KBM-7 (cell line): ENCODE data around the gene COL4A1.

Experiments used
- DNase-seq: peaks from one replicate; pipeline ENCODE4 v3.0.0-alpha.2; 2015
- in situ Hi-C: fragments of 300-500 bp; cut with MboI; formaldehyde crosslinking; loops from 2 replicates; pipeline ENCODE4 v1.14.3; 2020; ENCODE audit warnings: low sequenced_read_pairs, low pct_unique_long_range_greater_than_20kb, mixed read lengths

COL4A1 gene

DNA sequence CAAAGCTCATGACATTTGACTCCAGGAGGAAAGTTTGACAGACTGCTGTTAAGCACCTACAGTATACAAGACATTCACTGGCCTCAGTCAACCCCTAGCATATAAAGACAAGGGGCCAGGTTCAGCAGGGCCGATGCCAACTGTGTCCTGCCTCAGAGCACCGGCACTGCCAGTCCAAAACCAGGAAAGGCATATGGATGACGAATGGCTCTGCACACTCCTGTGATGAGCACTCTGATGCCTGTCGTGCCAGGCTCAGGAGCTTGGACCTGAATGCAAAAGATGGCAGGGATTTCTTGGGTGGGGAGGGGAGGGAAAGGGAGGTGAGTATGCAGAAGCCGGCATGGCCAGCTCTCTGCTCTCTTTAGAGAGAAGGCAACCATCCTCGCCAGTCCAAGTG is 38.9 kb downstream of the COL4A1 start:
- DNase-seq: no peak
- in situ Hi-C loops: no loop called here

DNA sequence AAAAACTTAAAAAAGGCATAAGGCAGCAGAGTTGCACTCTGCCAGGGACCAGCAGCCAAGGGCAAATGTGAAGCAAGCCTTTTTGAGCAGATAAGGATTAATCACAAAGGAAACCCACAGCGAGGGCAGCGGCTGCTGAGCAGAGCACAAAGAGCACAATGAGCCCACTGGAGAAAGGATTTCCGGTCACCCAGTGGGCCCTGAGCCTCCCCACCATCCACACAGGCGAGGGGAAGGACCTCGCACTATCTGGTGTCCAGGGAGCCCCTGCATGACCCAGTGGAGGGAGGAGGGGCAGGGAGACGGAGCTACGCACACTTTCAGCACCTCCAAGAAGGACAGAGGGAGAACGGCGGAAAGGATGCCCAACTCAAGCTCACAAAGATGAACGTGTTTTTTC is 40.0 kb downstream of the COL4A1 start:
- in situ Hi-C loops: no loop called here
- no peak for DNase-seq

DNA sequence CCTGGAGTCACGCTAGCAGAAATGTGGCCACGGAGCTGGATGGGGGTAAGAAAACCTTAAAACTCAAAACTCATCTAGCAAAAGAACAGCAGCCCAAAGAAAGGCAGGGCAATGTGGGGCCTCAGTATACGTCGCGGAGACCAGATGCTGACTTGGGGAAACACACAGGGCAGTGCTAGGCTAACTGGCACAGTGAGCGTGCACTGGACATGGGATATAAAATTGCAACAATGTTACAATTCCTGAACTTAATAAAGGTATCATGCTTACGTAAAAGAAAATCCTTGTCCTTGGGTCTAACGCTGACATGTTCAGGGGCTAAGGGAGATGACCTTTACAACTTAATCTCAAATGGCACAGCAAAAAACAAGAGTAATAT is 40.5 kb downstream of the COL4A1 start:
- DNase-seq: no peak
- in situ Hi-C loops: no loop called here

DNA sequence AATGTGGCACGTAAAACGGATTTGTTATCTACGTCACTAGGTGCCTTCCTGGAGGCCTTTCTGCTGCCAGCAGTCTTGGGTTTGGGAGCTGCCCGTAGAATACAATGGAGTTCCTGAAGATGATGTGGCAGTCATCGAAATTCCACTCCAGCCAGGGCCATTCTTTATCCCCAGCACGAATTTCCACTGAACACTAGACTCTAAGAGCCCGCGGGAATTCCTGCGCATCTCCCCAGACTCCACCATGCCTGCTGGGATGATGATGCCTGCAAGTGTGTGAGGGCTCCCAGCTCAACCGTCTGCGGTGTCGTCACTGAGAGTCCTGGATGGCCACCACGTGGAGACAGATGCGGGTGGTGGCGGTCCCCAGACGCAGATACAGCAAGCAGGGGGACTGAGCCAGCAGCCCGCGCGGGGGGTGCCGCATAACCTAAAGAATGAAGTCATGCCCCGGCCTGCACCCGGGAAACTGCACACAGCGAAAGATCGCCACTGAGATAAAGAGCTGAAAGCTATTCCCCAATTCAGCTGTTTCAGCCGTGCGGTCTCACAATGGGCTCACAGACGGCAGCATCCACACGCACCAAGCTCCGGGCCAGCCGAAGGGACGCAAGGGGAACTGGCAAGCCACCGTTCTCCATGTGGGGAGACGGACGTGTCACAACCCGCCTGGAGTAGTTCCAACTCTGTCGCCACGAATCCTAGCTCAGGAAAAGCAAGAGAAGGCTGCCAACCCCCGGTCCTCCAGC is 41.1 kb downstream of the COL4A1 start:
- no peak for DNase-seq
- in situ Hi-C loops: no loop called here

DNA sequence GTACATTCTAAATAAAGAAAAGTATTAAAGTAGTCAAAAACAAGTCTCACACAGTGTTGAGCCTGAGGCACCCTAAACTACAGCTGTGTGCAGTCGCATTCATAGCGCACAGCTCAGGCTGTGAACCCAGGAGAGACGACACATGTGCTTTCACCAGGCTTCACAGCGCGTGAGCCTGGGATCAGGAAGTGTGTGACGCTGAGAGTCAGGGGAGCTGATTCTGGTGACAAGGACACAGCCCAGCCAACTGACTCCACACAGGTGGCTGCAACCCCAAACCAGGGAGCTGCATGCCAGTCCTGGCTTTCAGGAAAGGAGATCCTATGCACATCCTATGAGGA is 41.6 kb downstream of the COL4A1 start:
- DNase-seq: no peak
- in situ Hi-C loops: no loop called here

DNA sequence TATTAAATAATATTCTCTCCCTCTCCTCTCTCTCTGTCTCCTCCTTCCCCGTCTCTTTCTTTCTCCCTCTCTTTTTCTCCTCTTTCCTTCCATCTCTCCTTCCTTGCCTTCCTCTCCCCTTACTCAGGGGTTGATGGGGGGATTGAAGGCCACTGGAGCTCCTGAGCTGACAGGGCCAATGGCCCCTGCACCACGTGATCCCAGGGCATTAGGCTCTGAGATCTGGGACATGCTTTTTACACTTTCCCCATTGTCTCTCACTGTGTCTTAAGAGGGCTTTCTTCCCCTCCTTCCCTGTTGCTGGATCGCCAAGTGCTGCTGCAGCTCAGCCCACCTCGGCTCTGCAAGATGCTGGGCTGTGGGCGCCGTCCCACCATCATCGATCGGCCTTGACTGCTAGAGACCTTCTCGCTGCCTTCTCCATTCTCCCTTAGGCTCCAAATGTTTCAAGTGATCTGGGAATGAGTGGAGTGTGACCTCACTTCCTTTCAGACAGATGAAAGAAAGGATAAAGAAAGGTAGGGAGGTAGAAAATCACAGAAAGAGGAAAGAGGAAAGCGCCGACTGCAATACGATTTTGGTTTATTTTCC is 42.2 kb downstream of the COL4A1 start:
- in situ Hi-C loops: no loop called here
- DNase-seq: no peak

DNA sequence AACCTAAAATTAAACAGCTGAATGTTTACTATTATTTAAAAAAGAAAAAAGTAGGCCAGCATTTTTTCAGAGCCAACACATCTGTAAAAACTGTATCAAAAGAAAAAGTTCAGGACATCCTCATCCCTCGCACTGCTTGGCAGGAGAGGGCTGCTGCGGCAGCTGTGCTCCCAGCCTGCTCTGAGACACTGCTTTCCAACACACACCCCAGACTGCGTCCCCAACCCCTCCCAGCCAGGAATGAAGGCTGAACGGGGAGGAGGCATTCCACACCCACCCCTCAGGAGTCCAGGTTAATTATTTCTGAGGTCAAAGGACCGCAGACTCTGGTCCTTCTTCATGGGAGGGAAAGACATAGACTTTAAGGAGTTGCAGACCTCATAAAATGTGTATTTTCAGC is 43.1 kb downstream of the COL4A1 start:
- in situ Hi-C loops: no loop called here
- no peak for DNase-seq

DNA sequence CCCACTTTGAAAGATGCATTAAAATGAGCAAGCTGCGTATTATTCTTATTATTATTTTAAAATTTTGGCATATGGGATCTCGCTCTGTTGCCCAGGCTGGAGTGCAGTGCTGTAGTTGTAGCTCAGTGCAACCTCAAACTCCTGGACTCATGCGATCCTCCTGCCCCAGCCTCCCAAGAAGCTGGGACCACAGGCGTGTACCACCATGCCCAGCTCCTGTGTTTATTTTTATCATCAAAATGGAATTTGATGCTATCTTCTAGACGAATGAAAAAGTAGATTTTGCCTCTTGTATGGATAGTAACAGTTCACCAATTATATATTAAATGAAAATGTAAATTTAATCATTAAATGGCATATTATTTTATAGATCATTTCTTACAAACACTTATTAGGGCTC is 43.6 kb downstream of the COL4A1 start:
- in situ Hi-C loops: no loop called here
- DNase-seq: no peak

DNA sequence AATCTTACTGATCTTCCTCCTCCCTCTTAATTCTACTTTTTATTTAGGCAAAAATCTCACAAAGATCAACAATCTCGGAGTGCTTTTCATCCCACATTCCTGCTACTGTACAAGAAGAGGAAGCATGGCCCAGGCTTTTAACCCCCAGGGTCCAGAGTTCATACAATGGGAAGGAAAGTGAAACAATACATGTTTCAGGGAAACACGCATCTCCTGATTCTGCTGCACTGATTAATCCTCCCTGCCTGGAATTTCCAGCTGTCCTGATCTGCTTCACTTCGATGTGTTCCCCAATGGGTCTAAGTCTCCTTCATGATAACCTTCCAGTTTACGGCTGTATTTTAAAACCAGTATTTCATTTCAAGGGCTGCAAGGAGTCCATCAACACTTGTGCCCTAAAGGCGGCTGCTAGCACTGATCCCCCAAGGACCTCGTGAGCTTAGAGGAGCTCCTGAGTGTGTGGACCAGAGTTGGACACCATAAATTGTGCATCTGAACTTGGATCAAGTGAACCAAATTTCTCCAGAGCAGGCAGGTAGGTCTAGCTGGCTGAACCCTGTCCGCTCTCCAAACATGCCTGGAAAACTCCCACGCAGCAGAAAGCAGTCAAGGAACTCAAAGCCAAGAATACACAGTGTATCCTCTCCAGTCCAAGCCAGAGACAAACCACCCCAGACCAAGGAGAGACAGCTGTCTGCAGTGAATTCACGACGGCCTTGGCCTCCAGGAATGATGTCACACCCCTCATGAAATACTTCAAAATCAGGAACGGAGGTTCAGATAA is 44.3 kb downstream of the COL4A1 start:
- in situ Hi-C loops: no loop called here
- DNase-seq: no peak

DNA sequence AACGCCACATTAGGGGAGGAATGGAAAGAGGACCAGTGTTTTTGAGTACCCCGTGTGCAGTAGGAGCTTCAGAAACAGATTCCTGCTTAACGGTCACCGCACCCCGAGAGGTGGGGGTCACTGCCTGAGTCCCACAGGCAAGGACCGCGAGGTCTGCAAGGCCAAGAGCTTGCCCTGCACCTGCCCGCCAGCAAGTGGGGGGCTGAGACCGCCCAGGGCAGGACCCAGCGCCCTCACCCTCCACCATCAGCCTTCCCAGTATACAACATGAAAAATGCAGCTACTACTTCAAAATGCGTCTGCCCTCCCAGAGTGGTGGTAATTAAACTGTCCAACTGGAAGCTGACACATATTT is 44.9 kb downstream of the COL4A1 start:
- in situ Hi-C loops: no loop called here
- DNase-seq: no peak

DNA sequence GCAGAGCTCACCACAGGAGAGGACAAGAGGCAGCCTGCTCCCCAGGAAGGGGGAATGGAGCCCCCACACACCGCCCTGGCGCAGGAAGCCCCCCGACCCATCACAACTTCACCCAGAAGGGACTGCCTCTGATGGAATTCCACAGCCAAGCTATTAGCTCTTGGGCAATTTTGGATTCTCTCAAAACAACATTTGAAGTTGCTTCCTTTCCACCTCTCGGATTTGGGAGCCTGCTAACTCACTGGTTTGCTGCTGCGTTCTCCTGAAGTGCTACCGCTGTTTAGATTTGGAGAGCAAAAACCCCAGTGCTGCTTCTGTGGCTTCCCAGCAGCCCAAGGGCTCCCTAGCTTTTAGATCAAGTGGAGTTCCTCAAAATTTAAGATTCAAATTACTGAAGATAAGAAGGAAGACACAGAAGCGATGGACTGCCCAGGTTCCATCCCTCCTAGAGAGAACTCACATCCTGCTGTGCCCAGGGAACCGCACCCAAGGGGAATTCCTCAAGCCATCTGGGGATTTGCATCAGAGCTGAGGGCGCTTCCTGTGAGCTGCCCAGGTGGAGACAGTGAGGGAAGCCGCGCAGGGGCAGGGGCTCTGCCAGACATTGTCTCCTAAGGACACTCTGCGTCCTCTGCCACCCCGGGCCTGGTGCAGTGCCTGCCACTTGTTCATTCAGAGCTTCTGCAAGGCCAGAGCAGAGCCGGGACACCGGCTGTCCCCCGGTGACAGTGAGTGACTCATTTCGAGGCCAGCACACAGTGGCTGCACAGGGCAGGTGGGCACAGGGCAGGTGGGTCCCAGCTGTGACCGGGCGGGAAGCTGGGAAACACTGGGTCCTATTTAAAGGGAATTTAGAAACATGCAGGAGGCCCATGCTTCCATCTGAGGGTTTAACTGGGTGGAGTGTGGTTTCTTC is 45.5 kb downstream of the COL4A1 start:
- DNase-seq: no peak
- in situ Hi-C loops: no loop called here

DNA sequence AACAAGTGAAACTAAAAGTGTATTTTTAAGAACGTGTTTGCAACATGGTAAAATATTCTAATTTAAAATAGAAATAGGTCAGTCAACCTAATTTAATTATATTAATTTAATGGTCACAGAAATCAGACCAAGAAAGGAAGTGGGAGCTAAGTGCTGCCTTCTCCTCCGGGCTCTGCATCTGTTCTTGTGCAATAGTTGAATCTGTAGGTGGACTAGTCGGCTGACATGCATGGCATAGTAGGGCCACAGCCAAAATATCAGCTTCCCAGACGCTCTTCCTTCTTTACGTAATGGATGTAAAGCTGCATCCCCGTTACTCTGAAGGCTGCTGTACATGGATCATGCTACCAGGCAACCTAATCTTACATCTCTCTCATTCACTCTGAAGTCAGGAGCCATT is 47.3 kb downstream of the COL4A1 start:
- in situ Hi-C loops: no loop called here
- no peak for DNase-seq

DNA sequence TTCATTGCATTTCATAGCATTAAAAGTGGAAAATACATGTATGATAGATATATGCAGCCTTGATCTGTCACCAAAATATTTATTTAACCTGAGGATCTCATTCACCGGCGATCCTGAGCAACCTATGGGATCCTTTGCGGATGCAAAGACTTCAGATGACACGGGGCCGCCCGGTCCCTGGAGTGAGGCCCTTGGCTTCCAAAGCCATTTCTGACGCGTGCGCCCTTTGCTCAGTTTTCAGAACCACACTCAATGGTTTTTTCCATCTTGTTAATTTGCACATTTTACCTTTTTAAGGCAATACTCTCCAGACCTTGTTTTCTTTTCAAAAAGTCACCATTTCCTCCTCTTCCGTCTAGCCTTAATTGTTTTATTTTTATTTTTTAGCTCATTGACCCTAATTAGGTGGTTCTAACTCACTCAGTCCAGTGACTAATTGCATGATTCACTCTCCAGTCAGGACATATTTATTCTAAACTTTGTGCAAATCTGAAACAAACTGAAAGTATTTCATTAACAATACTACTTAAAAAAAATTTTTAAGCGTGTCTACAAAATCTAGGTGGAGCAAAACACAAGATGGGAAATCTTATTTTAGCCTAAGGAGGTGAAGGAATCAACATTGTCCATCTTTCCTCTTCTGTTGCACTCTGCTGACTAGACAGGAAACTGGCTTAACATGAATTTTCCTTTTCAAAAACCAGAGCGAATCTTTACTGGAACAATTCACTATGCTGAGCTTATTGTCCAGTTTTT is 47.9 kb downstream of the COL4A1 start:
- no peak for DNase-seq
- in situ Hi-C loops: no loop called here

DNA sequence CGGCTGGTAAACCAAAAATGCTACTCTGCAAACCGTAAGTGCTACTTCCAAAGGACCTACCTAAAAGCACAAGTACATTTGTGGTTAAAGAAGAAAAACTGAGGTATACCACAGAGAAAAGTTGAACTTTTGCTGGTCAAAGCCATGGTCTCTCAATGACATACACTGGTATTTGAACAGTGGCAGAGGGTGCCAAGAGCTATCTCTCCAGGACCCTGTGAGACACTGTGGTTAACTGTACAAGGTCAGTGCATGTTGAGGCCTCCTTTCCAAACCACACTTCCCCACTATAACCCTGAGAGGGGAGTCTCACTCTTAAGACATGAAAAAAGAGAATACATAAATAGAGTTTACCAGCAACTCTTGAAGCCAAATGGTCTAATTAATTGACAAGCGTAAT is 49.5 kb downstream of the COL4A1 start:
- in situ Hi-C loops: no loop called here
- DNase-seq: no peak

DNA sequence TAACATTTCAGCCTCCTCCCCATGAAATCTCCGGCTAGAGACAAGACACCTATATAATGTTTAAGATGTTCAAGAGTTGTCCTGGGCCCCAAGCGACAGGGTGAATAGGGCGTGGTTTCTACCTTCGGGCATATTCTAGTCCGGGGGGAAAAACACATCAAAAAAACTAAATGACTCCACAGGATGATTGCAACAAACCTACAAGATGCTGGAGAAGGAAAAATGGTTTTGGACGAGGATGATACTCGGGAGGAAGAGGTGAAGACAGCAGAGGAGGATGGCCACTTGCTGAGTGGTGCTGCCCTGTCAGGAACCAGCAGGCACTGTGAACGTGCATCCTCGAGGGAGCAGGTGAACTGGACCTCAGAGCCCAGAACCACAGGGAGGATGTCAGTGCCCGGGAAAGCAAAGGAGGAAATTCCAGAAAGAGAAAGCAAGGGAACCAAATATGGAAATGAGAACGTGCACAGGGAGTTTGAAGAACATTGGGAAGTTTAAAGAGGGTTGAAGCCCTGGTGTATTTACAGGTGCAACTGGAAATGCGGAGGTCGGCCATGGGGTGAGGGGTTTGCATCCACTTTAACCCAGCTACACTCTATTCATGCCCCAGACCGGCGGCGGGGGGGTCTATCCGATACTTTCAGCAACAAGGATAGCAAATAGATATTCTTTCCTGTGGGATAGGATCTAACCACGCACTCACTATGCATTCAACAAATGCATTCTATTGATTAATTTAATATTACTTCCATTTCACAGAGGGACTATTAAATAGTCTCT is 50.6 kb downstream of the COL4A1 start:
- DNase-seq: no peak
- in situ Hi-C loops: no loop called here

DNA sequence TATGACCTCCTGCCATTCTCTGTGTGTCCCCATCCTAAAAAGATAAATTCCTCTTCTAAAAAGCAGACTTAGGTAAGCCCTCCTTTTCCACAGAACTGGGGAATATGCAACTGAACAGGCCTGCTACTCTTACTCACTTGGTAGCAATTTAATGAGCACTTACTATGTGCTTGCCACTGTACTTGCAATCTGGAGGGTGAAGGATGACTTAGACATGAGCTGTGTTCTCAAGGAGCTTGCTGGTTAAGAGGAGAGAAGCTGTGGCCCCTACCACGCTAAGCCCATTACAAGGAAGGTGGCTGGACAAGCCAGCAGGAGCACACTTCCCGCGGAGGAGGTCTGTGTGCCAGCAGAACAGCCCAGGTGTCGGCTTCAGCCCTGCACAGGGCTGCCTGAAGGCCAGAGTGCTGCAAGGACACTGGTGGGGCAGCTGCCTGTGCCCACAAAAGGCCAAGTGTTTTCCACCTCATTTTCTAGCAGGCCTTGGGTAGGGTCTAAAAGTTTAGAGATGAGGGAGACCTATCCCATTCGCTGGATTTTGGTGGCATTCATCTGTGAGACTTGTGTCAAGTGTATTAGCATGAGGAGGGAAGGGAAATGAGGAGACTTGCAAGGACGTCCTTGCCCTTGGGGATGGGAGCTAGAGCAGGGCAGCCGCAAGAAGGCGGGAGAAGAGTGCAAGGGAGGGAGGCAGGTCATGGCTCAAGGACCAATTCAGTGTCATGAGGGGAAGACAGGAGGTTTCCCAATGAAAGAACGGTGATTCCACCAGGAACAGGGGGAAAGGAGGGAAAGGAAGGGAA is 52.0 kb downstream of the COL4A1 start:
- DNase-seq: no peak

DNA sequence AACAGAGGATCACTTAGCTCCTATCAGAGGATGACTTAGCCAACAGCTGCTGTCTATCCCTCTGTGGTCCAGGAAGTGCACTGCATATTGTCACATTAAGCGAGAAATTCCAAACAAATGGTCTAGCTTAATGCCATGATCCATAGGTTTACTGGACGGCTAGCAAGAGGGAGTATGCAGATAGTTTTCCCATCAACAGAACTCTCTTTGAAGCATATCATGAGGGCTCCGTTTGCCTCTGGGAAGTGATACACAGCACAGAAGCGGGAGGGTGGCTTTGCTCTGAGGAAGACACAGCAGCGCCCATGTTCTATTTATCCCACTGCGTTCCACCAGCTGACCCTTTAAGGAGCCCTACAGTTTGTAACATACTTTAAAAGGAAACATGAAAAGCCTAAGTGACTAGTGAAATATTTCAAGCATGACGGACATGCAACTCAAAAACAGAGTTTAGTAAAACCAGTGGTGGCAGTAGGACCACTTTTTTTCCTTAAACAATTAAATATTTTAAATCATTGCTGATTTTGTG is 52.7 kb downstream of the COL4A1 start:
- DNase-seq: no peak
- in situ Hi-C loops: no loop called here

More for the DNA sequence above, 52.0 kb downstream of the COL4A1 start:
- in situ Hi-C loops: no loop called here
